Neural cell (in vitro differentiated cells): ENCODE data around the gene SBSN. TPM values are rescaled to one million over a fixed set of nuclear protein-coding genes. Genes with fewer than 3 reads are reported as not detected.

ENCODE experiments used
- H2AFZ ChIP-seq: fragments of 200-600, 300-800 bp; sonication (generic), shearing (Covaris generic); 2 replicates; pipeline ENCODE4 v1.6.0; 2014; ENCODE audit warnings: low read depth, mild to moderate bottlenecking, antibody characterized with exemption, low read length, moderate library complexity
- H3F3A ChIP-seq: fragments of 200-600 bp; shearing (Covaris generic); 2 replicates; pipeline ENCODE4 v1.6.1; 2016; ENCODE audit warnings: mild to moderate bottlenecking, moderate library complexity, mixed read lengths, antibody characterized with exemption, low read length; ENCODE audit not compliant: insufficient read depth, poor library complexity, severe bottlenecking
- H3K27ac ChIP-seq: fragments of 200-600, 300-800 bp; sonication (generic), shearing (Covaris generic); 2 replicates; pipeline ENCODE4 v1.5.1; 2014; ENCODE audit warnings: mild to moderate bottlenecking, low read length, moderate library complexity
- H3K27me3 ChIP-seq: fragments of 300-800, 200-600 bp; sonication (generic), shearing (Covaris generic); 2 replicates; pipeline ENCODE4 v1.6.0; 2014; ENCODE audit warnings: mild to moderate bottlenecking, low read depth, low read length, moderate library complexity; ENCODE audit not compliant: insufficient read depth
- H3K36me3 ChIP-seq: fragments of 300-800, 200-600 bp; sonication (generic), shearing (Covaris generic); 2 replicates; pipeline ENCODE4 v1.5.1; 2014; ENCODE audit warnings: mild to moderate bottlenecking, antibody characterized with exemption, low read length, moderate library complexity; ENCODE audit not compliant: insufficient read depth
- H3K4me2 ChIP-seq: fragments of 300-800, 200-600 bp; sonication (generic), shearing (Covaris generic); 2 replicates; pipeline ENCODE4 v1.6.0; 2014; ENCODE audit warnings: mild to moderate bottlenecking, low read length
- H3K4me3 ChIP-seq: fragments of 300-800, 200-600 bp; sonication (generic), shearing (Covaris generic); 2 replicates; pipeline ENCODE4 v1.5.1; 2014; ENCODE audit warnings: mild to moderate bottlenecking, low read length, moderate library complexity
- H3K79me2 ChIP-seq: fragments of 200-600 bp; shearing (Covaris generic); replicated peaks from 2 replicates; pipeline ENCODE4 v1.6.0; 2014; ENCODE audit warnings: mild to moderate bottlenecking, low read length, moderate library complexity; ENCODE audit not compliant: insufficient read depth
- H3K9ac ChIP-seq: fragments of 300-800, 200-600 bp; sonication (generic), shearing (Covaris generic); 2 replicates; pipeline ENCODE4 v1.6.1; 2016; ENCODE audit warnings: mild to moderate bottlenecking, low read length, mixed read lengths
- H3K9me2 ChIP-seq: fragments of 200-600 bp; shearing (Covaris generic); 2 replicates; pipeline ENCODE4 v1.6.1; 2016; ENCODE audit warnings: mild to moderate bottlenecking, low read length, mixed read lengths; ENCODE audit not compliant: insufficient read depth
- H3K9me3 ChIP-seq: fragments of 200-600, 300-800 bp; sonication (generic), shearing (Covaris generic); 2 replicates; pipeline ENCODE4 v1.6.1; 2016; ENCODE audit warnings: mild to moderate bottlenecking, mixed run types, low read length, moderate library complexity, mixed read lengths
- H4K20me1 ChIP-seq: fragments of 200-600 bp; shearing (Covaris generic); 2 replicates; pipeline ENCODE4 v1.6.1; 2016; ENCODE audit warnings: mild to moderate bottlenecking, mixed run types; ENCODE audit not compliant: insufficient read depth
- EP300 ChIP-seq: fragments of 450-650 bp; conservative IDR thresholded peaks from 2 replicates; pipeline ENCODE4 v1.6.1; 2014; ENCODE audit warnings: antibody characterized with exemption, mild to moderate bottlenecking, moderate library complexity; ENCODE audit not compliant: poor library complexity, severe bottlenecking
- EZH2 ChIP-seq: fragments of 200-600, 300-800 bp; shearing (Covaris generic), sonication (generic); IDR thresholded peaks from 2 replicates; pipeline ENCODE4 v1.6.1; 2014; ENCODE audit warnings: antibody characterized with exemption, low read length, borderline replicate concordance, mild to moderate bottlenecking; ENCODE audit not compliant: insufficient read depth, poor library complexity, severe bottlenecking
- MXI1 ChIP-seq: fragments of 450-650 bp; conservative IDR thresholded peaks from 2 replicates; pipeline ENCODE4 v1.6.1; 2014; ENCODE audit warnings: antibody characterized with exemption, mild to moderate bottlenecking; ENCODE audit not compliant: poor library complexity, severe bottlenecking
- POLR2AphosphoS5 ChIP-seq: IDR thresholded peaks from 2 replicates; pipeline ENCODE4 v1.6.1; 2012
- RAD21 ChIP-seq: fragments of 450-650 bp; conservative IDR thresholded peaks from 2 replicates; pipeline ENCODE4 v1.6.1; 2014; ENCODE audit warnings: antibody characterized with exemption, mild to moderate bottlenecking, moderate library complexity
- SMC3 ChIP-seq: fragments of 450-650 bp; conservative IDR thresholded peaks from 2 replicates; pipeline ENCODE4 v1.6.1; 2014; ENCODE audit warnings: antibody characterized with exemption, mild to moderate bottlenecking, moderate library complexity; ENCODE audit not compliant: poor library complexity
- TAF1 ChIP-seq: IDR thresholded peaks from 2 replicates; pipeline ENCODE4 v1.6.1; 2012; ENCODE audit warnings: low read depth
- polyA plus RNA-seq: library from polyadenylated mRNA; depleted of rRNA; stranded (reverse); fragments of >200 nt; gene quantifications from 2 replicates; pipeline ENCODE4 v1.2.3, GENCODE V29; 2014
- TF ChIP-seq, protein P1 (sequence below): fragments of 450-650 bp; IDR thresholded peaks from 2 replicates; pipeline ENCODE4 v1.5.1; 2014; ENCODE audit warnings: antibody characterized with exemption, mild to moderate bottlenecking, moderate library complexity; ENCODE audit not compliant: poor library complexity, severe bottlenecking
- TF ChIP-seq, protein P2 (sequence below): IDR thresholded peaks from 2 replicates; pipeline ENCODE4 v1.6.1; 2012; ENCODE audit warnings: borderline replicate concordance

SBSN gene
- polyA plus RNA-seq, 1 donor from 2014 or later = not detected

DNA sequence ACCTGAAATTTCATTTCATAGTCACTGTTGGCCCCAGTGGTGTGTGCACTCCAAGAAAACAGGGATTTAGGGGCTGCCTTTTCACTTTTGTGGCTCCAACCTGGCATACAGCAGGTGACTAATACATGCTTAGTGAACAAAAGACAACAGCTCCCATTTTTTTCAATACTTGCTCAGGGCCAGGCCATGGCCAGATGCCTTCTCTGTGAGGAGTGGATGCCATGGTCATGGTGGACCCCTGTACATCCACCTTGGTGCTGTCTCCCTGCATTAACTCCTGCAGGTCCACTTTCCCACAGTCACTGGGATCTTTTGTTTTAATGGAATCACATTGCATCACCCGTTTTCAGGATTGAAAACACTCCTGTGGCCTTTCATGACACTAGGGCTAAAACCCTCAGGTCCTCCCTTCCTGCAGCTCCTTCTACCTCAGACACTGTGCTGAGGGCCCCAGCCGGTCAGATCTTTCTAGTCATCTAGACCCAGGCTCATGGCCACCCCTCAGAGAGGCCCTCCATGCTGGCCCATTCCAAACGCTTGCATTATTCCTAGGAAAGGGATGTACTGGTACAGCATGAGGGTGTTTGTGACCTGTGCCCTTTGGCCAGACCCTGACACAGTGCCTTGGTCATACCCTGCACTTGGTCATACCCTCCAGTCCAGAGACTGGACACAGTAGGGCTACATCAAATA lies 16.1 kb upstream of the SBSN start:
- H3K27me3 ChIP-seq = no peaks in the 10 kb centered on the region
- no peaks in the 10 kb centered on the region for H3K36me3 ChIP-seq
- H3K9me3 ChIP-seq = no peaks in the 10 kb centered on the region
- H2AFZ ChIP-seq = peak overlapping the region; percentile 87
- peak overlapping the region; percentile 99 for H3K4me3 ChIP-seq
- peak overlapping the region; percentile 94 for H3K9ac ChIP-seq
- H3K9me2 ChIP-seq = no peaks in the 10 kb centered on the region
- peaks cover 18% of the 10 kb centered on the region for H3K79me2 ChIP-seq
- H4K20me1 ChIP-seq = no peaks in the 10 kb centered on the region
- no peaks in the 10 kb centered on the region for H3F3A ChIP-seq
- peak overlapping the region; percentile 75 for H3K27ac ChIP-seq
- peak overlapping the region; percentile 98 for H3K4me2 ChIP-seq
- TF ChIP-seq, protein P1, sequence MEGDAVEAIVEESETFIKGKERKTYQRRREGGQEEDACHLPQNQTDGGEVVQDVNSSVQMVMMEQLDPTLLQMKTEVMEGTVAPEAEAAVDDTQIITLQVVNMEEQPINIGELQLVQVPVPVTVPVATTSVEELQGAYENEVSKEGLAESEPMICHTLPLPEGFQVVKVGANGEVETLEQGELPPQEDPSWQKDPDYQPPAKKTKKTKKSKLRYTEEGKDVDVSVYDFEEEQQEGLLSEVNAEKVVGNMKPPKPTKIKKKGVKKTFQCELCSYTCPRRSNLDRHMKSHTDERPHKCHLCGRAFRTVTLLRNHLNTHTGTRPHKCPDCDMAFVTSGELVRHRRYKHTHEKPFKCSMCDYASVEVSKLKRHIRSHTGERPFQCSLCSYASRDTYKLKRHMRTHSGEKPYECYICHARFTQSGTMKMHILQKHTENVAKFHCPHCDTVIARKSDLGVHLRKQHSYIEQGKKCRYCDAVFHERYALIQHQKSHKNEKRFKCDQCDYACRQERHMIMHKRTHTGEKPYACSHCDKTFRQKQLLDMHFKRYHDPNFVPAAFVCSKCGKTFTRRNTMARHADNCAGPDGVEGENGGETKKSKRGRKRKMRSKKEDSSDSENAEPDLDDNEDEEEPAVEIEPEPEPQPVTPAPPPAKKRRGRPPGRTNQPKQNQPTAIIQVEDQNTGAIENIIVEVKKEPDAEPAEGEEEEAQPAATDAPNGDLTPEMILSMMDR = no peak
- TF ChIP-seq RAD21 (no peak), EP300 (no peak), SMC3 (no peak), POLR2AphosphoS5 (no peak), EZH2 (no peak)

DNA sequence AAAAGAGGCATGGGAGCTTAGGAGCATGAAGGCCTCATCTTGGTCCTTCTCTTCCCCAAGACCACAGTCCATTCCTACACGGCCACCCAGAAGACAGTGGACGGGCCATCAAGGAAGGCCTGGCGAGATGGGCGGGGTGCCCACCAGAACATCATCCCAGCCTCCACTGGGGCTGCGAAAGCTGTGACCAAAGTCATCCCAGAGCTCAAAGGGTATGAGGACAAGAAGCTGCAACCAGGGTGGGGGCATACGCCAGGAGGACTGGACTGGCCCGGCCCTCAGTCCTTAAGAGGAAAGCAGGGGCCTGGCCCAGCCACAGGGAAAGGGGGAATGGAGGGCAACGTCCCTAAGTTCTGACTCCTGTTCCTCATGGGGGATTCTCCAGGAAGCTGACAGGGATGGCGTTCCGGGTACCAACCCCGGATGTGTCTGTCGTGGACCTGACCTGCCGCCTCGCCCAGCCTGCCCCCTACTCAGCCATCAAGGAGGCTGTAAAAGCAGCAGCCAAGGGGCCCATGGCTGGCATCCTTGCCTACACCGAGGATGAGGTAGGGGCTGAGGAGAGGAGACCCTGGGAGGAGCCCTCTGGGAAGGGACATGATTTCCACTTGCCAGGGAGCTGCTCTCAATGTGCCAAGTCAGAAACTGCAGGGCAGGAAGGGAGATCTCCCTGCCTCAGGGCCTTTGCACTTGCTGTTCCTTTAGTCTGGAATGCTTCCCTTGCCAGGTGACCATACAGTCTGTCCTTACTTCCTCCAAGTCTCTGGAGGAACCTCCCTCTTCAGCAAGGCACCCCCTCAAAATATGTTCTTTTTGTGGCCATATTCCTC lies 15.4 kb upstream of the SBSN start:
- Histone ChIP-seq H3K36me3 (no peaks in the 10 kb centered on the region), H3K27ac (no peak overlapping the region), H3K9me3 (no peaks in the 10 kb centered on the region), H3K79me2 (peaks cover 18% of the 10 kb centered on the region), H3K9ac (no peak overlapping the region), H3K4me2 (no peak overlapping the region), H3K27me3 (no peaks in the 10 kb centered on the region), H3F3A (no peaks in the 10 kb centered on the region), H4K20me1 (no peaks in the 10 kb centered on the region), H3K4me3 (peak overlapping the region; percentile 99), H3K9me2 (no peaks in the 10 kb centered on the region), H2AFZ (no peak overlapping the region)
- TF ChIP-seq RAD21 (no peak), EP300 (no peak), MXI1 (no peak), TAF1 (no peak), POLR2AphosphoS5 (no peak), SMC3 (no peak), EZH2 (no peak)
- TF ChIP-seq, protein P1 = no peak
- TF ChIP-seq, protein P2, sequence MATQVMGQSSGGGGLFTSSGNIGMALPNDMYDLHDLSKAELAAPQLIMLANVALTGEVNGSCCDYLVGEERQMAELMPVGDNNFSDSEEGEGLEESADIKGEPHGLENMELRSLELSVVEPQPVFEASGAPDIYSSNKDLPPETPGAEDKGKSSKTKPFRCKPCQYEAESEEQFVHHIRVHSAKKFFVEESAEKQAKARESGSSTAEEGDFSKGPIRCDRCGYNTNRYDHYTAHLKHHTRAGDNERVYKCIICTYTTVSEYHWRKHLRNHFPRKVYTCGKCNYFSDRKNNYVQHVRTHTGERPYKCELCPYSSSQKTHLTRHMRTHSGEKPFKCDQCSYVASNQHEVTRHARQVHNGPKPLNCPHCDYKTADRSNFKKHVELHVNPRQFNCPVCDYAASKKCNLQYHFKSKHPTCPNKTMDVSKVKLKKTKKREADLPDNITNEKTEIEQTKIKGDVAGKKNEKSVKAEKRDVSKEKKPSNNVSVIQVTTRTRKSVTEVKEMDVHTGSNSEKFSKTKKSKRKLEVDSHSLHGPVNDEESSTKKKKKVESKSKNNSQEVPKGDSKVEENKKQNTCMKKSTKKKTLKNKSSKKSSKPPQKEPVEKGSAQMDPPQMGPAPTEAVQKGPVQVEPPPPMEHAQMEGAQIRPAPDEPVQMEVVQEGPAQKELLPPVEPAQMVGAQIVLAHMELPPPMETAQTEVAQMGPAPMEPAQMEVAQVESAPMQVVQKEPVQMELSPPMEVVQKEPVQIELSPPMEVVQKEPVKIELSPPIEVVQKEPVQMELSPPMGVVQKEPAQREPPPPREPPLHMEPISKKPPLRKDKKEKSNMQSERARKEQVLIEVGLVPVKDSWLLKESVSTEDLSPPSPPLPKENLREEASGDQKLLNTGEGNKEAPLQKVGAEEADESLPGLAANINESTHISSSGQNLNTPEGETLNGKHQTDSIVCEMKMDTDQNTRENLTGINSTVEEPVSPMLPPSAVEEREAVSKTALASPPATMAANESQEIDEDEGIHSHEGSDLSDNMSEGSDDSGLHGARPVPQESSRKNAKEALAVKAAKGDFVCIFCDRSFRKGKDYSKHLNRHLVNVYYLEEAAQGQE = no peak
